Cardiac muscle cell (in vitro differentiated cells and primary cell): Measurements from ENCODE around the gene PHLDA1. TPM values are rescaled to one million over a fixed set of nuclear protein-coding genes. Genes with fewer than 3 reads are reported as not detected.

ENCODE experiments used
- DNase-seq, 2 donors: peaks; one replicate each; pipeline versions ENCODE4 v3.0.0 to v3.0.0-alpha.2; 2010 to 2017; ENCODE audit warnings: low read depth in 1 of 2, low spot score in 1 of 2
- H3K27ac ChIP-seq: fragments of 200-600 bp; sonication (generic); 2 replicates; pipeline ENCODE4 v1.5.1; 2016
- H3K27me3 ChIP-seq: fragments of 200-600 bp; sonication (generic); 2 replicates; pipeline ENCODE4 v1.6.0; 2016; ENCODE audit warnings: control low read depth
- H3K36me3 ChIP-seq: fragments of 200-600 bp; sonication (generic); 2 replicates; pipeline ENCODE4 v1.5.1; 2016; ENCODE audit warnings: control low read depth
- H3K4me1 ChIP-seq: fragments of 200-600 bp; sonication (generic); 2 replicates; pipeline ENCODE4 v1.8.1; 2017; ENCODE audit warnings: low read depth, mild to moderate bottlenecking, mixed run types
- H3K4me3 ChIP-seq: fragments of 200-600 bp; sonication (generic); 2 replicates; pipeline ENCODE4 v1.5.1; 2016; ENCODE audit warnings: mild to moderate bottlenecking
- H3K9me3 ChIP-seq: fragments of 200-600 bp; sonication (generic); 2 replicates; pipeline ENCODE4 v1.5.1; 2017; ENCODE audit warnings: low read depth, mild to moderate bottlenecking, control low read depth
- polyA plus RNA-seq: library from polyadenylated mRNA; unstranded; fragments of >200 nt; fragmentation: Nextera tagmentation; extraction: Ambion mirVana; gene quantifications from 2 replicates; pipeline ENCODE4 v1.2.1, GENCODE V29; 2016
- total RNA-seq: library from RNA; depleted of rRNA; stranded (reverse); fragments of >200 nt; gene quantifications from 2 replicates; pipeline ENCODE4 v1.2.3, GENCODE V29; 2016
- TF ChIP-seq, protein P1 (sequence below): IDR thresholded peaks from 2 replicates; pipeline ENCODE4 v1.5.1; 2012; ENCODE audit warnings: low read depth, mild to moderate bottlenecking, low read length

The PHLDA1 gene
- total and polyA plus RNA-seq, 2 experiments from 2014 or later, result 5.8 to 8.1 TPM

DNA sequence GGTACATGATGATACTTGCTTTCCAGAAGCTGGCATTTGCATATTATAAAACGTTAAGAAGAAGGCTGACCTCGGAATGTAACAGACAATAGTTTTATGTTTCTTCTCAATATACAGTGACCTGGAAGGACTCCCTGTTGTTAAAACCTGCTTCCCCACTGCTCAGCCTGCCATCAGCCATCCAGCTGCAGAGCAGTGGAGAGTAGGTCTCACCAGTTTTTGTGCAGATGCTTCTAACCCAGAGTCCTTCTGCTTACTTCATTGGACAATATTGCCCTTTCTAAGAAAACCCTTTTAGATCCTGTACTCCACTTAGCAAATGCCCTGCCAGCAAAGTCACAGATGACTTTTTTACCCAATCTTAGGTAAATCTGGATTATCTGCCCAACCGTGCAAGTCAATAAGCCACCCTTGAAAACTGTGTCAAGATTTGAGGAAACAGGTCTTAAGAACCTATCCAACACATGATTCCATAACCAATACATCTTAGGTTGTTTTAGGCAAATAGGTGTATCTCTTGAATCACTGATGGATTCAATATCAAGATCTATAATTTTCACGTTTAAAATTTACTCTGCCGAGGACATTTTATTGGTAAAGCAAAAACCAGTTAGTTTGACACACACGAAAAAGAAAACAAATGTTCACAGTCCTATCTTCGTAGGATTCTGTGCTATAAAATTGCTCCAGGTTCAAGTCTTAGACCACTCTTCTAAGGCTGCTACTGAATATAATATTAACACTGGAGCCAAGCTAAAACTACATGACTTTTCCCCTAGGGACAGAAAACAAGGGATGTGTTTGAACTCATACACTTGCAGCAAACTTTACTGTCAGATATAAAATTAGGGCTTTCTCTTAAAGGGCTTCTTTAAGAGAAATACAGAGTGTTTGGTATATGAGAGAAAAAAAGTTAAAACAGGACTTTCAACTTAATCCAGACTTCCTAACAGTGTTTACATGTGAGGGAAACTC, 5.7 kb downstream of the PHLDA1 start:
- DNase-seq, result peak in 1 of 2 donors; percentile 61

GRCh38 chr12:76024942-76025600, 6.5 kb downstream of the PHLDA1 start:
- DNase-seq, result peak in 1 of 2 donors; percentile 81
- TF ChIP-seq, protein P1, sequence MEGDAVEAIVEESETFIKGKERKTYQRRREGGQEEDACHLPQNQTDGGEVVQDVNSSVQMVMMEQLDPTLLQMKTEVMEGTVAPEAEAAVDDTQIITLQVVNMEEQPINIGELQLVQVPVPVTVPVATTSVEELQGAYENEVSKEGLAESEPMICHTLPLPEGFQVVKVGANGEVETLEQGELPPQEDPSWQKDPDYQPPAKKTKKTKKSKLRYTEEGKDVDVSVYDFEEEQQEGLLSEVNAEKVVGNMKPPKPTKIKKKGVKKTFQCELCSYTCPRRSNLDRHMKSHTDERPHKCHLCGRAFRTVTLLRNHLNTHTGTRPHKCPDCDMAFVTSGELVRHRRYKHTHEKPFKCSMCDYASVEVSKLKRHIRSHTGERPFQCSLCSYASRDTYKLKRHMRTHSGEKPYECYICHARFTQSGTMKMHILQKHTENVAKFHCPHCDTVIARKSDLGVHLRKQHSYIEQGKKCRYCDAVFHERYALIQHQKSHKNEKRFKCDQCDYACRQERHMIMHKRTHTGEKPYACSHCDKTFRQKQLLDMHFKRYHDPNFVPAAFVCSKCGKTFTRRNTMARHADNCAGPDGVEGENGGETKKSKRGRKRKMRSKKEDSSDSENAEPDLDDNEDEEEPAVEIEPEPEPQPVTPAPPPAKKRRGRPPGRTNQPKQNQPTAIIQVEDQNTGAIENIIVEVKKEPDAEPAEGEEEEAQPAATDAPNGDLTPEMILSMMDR, result no peak
- Histone ChIP-seq H3K4me1 (peaks cover 12% of the 10 kb centered on the region), H3K27ac (no peak overlapping the region), H3K27me3 (no peaks in the 10 kb centered on the region), H3K9me3 (no peaks in the 10 kb centered on the region), H3K36me3 (no peaks in the 10 kb centered on the region), H3K4me3 (no peak overlapping the region)

More for the DNA sequence above, 5.7 kb downstream of the PHLDA1 start:
- H3K27ac ChIP-seq, result no peak overlapping the region
- H3K27me3 ChIP-seq, result no peaks in the 10 kb centered on the region
- H3K4me1 ChIP-seq, result peaks cover 12% of the 10 kb centered on the region
- no peaks in the 10 kb centered on the region for H3K36me3 ChIP-seq
- TF ChIP-seq, protein P1, result no peak
- no peak overlapping the region for H3K4me3 ChIP-seq
- no peaks in the 10 kb centered on the region for H3K9me3 ChIP-seq

DNA sequence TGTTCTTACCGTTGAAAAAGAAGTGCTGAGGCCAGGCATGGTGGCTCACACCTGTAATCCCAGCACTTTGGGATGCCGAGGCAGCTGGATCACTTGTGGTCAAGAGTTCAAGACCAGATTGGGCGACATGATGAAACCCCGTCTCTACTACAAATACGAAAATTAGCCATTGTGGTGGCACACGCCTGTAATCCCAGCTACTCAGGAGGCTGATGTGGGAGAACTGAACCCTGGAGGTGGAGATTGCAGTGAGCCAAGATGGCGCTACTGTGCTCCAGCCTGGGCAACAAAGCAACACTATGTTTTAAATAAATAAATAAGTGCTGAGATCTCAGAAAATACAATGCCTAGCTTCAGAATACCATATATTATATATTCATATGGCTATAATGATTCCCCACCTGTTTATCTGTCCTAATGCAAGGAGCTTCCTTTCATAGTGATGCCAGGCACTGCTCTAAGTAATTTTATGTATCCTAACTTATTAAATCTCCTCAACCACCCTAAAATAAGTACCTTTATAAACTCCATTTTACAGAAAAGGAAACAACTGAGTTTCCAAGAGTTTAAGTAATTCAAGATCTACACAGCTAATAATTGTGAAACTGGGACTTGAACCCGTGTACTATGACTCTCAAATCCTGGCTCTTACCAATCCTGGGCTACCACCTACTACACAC, 7.3 kb downstream of the PHLDA1 start:
- Histone ChIP-seq H3K27me3 (no peaks in the 10 kb centered on the region), H3K4me3 (no peak overlapping the region), H3K4me1 (peaks cover 9% of the 10 kb centered on the region), H3K9me3 (no peaks in the 10 kb centered on the region), H3K36me3 (no peaks in the 10 kb centered on the region), H3K27ac (no peak overlapping the region)
- DNase-seq, result no peak
- TF ChIP-seq, protein P1, result no peak

- TF ChIP-seq, protein P1, result no peak
- Histone ChIP-seq H3K27ac (no peak overlapping the region), H3K4me1 (peaks cover 8% of the 10 kb centered on the region), H3K27me3 (no peaks in the 10 kb centered on the region), H3K36me3 (no peaks in the 10 kb centered on the region), H3K4me3 (no peak overlapping the region), H3K9me3 (no peaks in the 10 kb centered on the region)
- no peak for DNase-seq
These were observed 8.4 kb downstream of the PHLDA1 start for GRCh38 chr12:76023069-76023690.

DNA sequence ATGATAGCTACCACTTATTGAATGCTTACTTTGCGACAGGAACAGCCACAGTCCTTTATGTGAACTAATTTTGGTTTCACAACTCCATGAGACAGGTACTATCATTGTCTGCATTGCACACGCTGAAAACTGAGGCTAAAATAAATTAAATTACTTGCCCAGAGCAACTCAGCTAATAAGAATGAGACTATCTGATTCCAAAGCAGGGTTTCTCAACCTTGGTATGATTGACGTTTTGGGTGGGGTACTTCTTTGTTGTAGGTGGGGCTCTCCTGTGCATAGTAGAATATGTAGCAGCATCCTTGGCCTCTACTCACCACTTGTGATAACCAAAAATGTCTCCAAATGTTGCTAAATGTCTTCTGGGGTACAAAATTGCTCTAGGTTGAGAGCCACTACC, 9.1 kb downstream of the PHLDA1 start:
- TF ChIP-seq, protein P1, result no peak
- no peaks in the 10 kb centered on the region for H3K9me3 ChIP-seq
- H3K36me3 ChIP-seq, result no peaks in the 10 kb centered on the region
- no peak overlapping the region for H3K4me3 ChIP-seq
- H3K27ac ChIP-seq, result no peak overlapping the region
- H3K4me1 ChIP-seq, result peaks cover 7% of the 10 kb centered on the region
- no peak for DNase-seq
- no peaks in the 10 kb centered on the region for H3K27me3 ChIP-seq
